Measurements from ENCODE around the gene SLC20A1. TPM values are rescaled to one million over a fixed set of nuclear protein-coding genes. Genes with fewer than 3 reads are reported as not detected.

The SLC20A1 gene
- total RNA-seq, 1 experiment from 2014 or later: 154 TPM

- TF ChIP-seq REST (IDR thresholded peaks at IDR 0.05; ENCODE audit: low read depth): no peak
- no peak for TF ChIP-seq EGR1 (IDR thresholded peaks at IDR 0.05; ENCODE audit: low read depth)
- TF ChIP-seq POLR2A (IDR thresholded peaks at IDR 0.05; ENCODE audit: borderline replicate concordance, extremely low read depth, insufficient read depth, insufficient read length): no peak
- no peak for TF ChIP-seq EZH2 (IDR thresholded peaks at IDR 0.05)
- TF ChIP-seq CTCF (IDR thresholded peaks at IDR 0.05 in 2 of 3, conservative IDR thresholded peaks at IDR 0.05 in 1 of 3; ENCODE audit: borderline replicate concordance in 1 of 3, insufficient read depth in 1 of 3, low read depth in 2 of 3, low read length in 2 of 3): no peak
These were observed 15.5 kb upstream of the SLC20A1 start (continued) for GRCh38 chr2:112630268-112630667.

- Histone ChIP-seq H3K79me2 (ENCODE audit: insufficient read depth, low read length) (no peaks in the 10 kb centered on the region), H4K20me1 (ENCODE audit: insufficient read depth) (no peaks in the 10 kb centered on the region), H2AFZ (ENCODE audit: low read depth, low read length, poor library complexity, severe bottlenecking) (no peak overlapping the region), H3K27me3 (ENCODE audit: insufficient read depth, low read length) (no peaks in the 10 kb centered on the region), H3K4me1 (ENCODE audit: control insufficient read depth in 1 of 2, insufficient read depth in 2 of 2, low read length in 2 of 2) (peaks cover 26 to 34% of the 10 kb centered on the region in 2 experiments), H3K9ac (ENCODE audit: low read length) (no peak overlapping the region), H3K4me2 (ENCODE audit: low read length) (no peak overlapping the region), H3K9me3 (ENCODE audit: control insufficient read depth in 1 of 2, insufficient read depth in 1 of 2, low read depth in 1 of 2, low read length in 2 of 2) (no peaks in the 10 kb centered on the region), H3K9me2 (ENCODE audit: insufficient read depth) (no peaks in the 10 kb centered on the region), H3K36me3 (ENCODE audit: control insufficient read depth in 1 of 2, insufficient read depth in 2 of 2, low read length in 2 of 2) (no peaks in the 10 kb centered on the region), H3K4me3 (replicated peaks in 1 of 2; ENCODE audit: low read depth in 1 of 2, low read length in 2 of 2) (no peak overlapping the region), H3K27ac (ENCODE audit: low read depth, low read length) (no peak overlapping the region)
- ChIA-PET RAD21 (ENCODE audit: low non-redundant PET in 1 of 2, low total read pairs in 2 of 2, uncharacterized antibody in 2 of 2, unreplicated experiment in 2 of 2) (no interaction called here), CTCF (interaction anchor here (1.3 kb wide), 1 partner anchor 12 kb away, joined by 3 read pairs; the partner anchor contains the start of gene SLC20A1), POLR2A (interaction anchor here (1.1 to 11.6 kb wide), 2 partner anchors 9 to 12 kb away, joined by 3 to 86 read pairs; partner anchors contain the start of gene SLC20A1)
- intact Hi-C loops (cut with micrococcal nuclease): no loop called here
- TF ChIP-seq EZH2phosphoT487 (IDR thresholded peaks at IDR 0.05; ENCODE audit: borderline replicate concordance) (no peak), TCF7L2 (IDR thresholded peaks at IDR 0.05; ENCODE audit: borderline replicate concordance, extremely low read depth, insufficient read depth, insufficient read length) (no peak), SP1 (IDR thresholded peaks at IDR 0.05; ENCODE audit: low read depth) (no peak), EZH2 (IDR thresholded peaks at IDR 0.05) (no peak), RAD21 (IDR thresholded peaks at IDR 0.05; ENCODE audit: low read depth) (no peak), ATF3 (IDR thresholded peaks at IDR 0.05) (no peak), POLR2A (IDR thresholded peaks at IDR 0.05; ENCODE audit: borderline replicate concordance, extremely low read depth, insufficient read depth, insufficient read length) (no peak), SIN3A (IDR thresholded peaks at IDR 0.05; ENCODE audit: low read depth) (no peak), CBX3 (IDR thresholded peaks at IDR 0.05; ENCODE audit: low read depth) (no peak), CTCF (IDR thresholded peaks at IDR 0.05 in 2 of 3, conservative IDR thresholded peaks at IDR 0.05 in 1 of 3; ENCODE audit: borderline replicate concordance in 1 of 3, insufficient read depth in 1 of 3, low read depth in 2 of 3, low read length in 2 of 3) (no peak), CEBPB (IDR thresholded peaks at IDR 0.05; ENCODE audit: low read depth) (no peak)
- BruUV-seq (replicated peaks): no TSS peak
- ATAC-seq (no peak), DNase-seq (ENCODE audit: low read depth, low spot score) (no peak)
These were observed 12.0 kb upstream of the SLC20A1 start for GRCh38 chr2:112633708-112634107.
